ENCODE results near the gene FGD5.

Gene FGD5

DNA sequence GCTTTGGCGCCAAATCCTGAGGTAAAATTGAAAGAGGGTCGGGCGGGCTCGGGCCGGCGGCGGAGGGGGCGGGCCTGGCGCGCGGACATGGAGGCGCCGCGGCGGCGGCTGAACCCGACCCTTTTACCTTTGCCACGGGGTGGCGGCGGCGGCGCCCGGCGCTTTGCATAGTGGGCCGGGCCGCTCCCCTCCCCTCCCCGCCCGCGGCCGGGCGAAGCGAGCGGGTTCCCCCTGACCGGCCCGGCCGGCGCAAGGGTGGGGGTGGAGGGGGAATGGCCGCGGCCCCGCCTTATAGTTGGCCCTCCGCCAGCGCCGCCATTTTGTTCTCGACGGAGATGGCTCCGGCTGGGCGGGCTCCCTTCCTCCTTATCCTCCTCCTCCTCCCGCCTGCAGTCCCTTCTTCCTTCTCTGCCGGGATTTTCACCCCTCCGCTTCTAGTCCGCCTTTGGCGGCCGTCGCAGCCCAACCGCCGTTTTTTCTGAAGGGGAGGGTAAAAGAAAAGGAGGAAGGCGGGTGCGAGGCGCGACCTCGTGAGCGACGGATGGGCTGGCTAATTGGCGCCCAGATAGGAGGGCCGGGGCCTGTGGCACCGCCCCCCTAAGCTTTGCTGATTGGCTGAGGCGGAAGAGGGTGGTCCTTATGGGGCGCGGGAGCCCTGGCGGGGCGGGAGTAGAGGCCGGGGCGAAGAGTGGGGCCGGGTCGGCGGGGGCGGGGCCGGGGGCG is 129.3 kb downstream of the FGD5 start:
- DNase-seq (ENCODE audit: low read depth, low spot score), result peak; percentile 97
- in situ Hi-C loops (cut with HindIII; ENCODE audit: low sequenced_read_pairs), result no loop called here
- TF ChIP-seq, protein P1, sequence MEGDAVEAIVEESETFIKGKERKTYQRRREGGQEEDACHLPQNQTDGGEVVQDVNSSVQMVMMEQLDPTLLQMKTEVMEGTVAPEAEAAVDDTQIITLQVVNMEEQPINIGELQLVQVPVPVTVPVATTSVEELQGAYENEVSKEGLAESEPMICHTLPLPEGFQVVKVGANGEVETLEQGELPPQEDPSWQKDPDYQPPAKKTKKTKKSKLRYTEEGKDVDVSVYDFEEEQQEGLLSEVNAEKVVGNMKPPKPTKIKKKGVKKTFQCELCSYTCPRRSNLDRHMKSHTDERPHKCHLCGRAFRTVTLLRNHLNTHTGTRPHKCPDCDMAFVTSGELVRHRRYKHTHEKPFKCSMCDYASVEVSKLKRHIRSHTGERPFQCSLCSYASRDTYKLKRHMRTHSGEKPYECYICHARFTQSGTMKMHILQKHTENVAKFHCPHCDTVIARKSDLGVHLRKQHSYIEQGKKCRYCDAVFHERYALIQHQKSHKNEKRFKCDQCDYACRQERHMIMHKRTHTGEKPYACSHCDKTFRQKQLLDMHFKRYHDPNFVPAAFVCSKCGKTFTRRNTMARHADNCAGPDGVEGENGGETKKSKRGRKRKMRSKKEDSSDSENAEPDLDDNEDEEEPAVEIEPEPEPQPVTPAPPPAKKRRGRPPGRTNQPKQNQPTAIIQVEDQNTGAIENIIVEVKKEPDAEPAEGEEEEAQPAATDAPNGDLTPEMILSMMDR (IDR thresholded peaks at IDR 0.05; ENCODE audit: low read depth, low read length), result no peak
- peak overlapping the region; percentile 85 for H3K4me3 ChIP-seq (ENCODE audit: low read depth, low read length)

DNA sequence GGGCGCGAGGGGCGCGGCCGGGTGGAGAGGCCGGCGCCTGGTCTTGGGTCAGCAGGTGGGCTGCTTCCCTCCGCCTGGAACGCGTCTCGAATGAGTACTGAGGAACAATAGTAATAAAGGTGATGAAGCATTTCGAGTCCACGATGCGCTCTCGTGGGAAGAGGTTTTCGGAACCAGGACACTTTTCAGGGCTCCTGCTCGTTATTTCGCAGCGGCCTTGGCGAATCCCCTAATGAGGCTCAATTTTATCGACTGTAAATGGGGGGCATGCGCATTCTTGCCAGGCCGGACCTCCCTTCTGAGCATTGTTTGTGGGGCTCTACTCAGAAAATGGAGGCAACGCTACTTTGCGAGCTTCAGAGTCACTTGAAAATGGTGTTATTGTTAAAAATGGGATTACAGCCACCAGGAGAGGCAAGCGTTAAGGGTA is 129.9 kb downstream of the FGD5 start:
- H3K4me3 ChIP-seq (ENCODE audit: low read depth, low read length), result peak overlapping the region; percentile 85
- TF ChIP-seq, protein P1 (IDR thresholded peaks at IDR 0.05; ENCODE audit: low read depth, low read length), result no peak
- in situ Hi-C loops (cut with HindIII; ENCODE audit: low sequenced_read_pairs), result no loop called here
- DNase-seq (ENCODE audit: low read depth, low spot score), result no peak

DNA sequence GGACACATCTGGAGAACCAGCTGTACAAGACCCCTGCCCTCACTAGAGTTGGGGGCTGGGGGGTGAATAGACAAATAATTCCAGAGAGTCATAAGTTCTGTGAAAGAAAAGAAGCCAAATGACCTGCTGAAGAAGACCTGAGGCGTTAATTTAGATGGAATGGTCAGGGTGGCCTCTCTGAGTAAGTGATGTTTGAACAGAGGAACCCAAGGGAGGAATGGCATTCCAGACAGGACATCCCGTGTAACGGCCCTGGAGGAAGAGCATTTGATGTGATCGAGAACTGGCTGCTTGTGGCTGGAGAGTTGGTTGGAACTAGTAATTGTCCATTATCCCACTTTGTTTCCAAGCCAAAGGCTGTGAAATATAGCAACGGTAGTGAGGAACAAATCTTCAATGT is 130.4 kb downstream of the FGD5 start:
- DNase-seq (ENCODE audit: low read depth, low spot score), result no peak
- H3K4me3 ChIP-seq (ENCODE audit: low read depth, low read length), result peak overlapping the region; percentile 85
- TF ChIP-seq, protein P1 (IDR thresholded peaks at IDR 0.05; ENCODE audit: low read depth, low read length), result no peak
- in situ Hi-C loops (cut with HindIII; ENCODE audit: low sequenced_read_pairs), result no loop called here

DNA sequence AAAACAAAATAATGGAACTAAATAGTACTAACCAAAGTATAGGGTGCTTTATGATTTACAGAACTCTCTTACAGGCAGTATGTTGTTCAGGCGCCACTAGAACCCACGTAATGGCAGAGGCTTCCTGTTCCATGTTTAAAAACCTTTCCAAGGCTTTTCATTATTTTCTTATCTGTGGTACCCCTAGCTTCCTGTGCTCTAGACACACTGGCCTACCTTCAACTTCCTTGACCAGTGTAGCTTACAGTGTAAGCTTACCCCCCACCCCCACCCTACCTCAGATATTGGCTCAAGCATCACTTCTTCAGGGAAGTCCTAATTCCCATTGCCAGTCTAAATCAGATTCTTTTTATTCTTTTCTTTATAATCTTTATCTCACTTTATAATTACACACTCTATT is 131.5 kb downstream of the FGD5 start:
- DNase-seq (ENCODE audit: low read depth, low spot score), result no peak
- TF ChIP-seq, protein P1 (IDR thresholded peaks at IDR 0.05; ENCODE audit: low read depth, low read length), result no peak
- no peak overlapping the region for H3K4me3 ChIP-seq (ENCODE audit: low read depth, low read length)
- in situ Hi-C loops (cut with HindIII; ENCODE audit: low sequenced_read_pairs), result no loop called here

DNA sequence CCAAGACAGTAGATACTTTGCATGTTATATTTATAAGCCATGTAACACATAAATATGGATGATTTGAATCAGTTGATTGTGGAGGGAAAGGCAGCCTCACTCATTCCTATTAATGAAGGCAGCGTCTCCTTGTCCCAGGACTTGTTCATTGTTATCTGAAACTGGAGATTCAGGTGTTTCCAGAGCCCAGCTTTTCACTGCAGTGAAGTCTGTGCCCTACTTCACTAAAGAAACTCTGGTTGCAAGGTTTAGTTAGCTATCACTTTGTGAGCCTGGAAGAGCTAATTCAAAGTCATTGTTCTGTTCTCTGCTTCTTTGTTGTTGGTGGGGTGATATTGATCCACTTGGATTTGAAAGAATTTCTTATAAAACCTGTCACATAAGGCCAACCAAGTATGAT is 138.4 kb downstream of the FGD5 start:
- H3K4me3 ChIP-seq (ENCODE audit: low read depth, low read length), result no peak overlapping the region
- TF ChIP-seq, protein P1 (IDR thresholded peaks at IDR 0.05; ENCODE audit: low read depth, low read length), result no peak
- in situ Hi-C loops (cut with HindIII; ENCODE audit: low sequenced_read_pairs), result no loop called here
- DNase-seq (ENCODE audit: low read depth, low spot score), result no peak

DNA sequence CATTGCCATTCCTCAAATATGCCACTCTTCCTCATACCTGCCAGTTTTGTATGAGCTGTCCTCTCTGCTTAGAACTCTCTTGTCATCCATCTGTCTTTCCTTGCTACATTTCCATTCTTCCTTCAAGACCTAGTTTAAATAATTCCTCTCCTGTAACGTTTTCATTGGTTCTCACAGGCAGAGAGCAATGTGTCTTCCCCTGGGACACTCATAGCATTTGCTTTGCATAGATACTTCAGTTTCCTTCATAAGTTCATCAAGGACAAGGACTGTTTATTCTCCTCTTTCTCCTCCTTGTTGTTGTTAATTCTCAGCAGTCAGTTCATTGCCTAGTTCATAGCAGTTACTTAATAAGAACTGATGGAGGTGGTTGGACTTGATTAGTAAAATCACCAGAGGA is 139.2 kb downstream of the FGD5 start:
- in situ Hi-C loops (cut with HindIII; ENCODE audit: low sequenced_read_pairs), result no loop called here
- DNase-seq (ENCODE audit: low read depth, low spot score), result no peak
- TF ChIP-seq, protein P1 (IDR thresholded peaks at IDR 0.05; ENCODE audit: low read depth, low read length), result no peak
- H3K4me3 ChIP-seq (ENCODE audit: low read depth, low read length), result no peak overlapping the region
